ENCODE measurements around the gene C18orf54.
A peak's percentile ranks its signal among the peaks of the same experiment; 100 is the strongest.
"Not testable (repeated sequence)": the region's sequence is repeated elsewhere in the genome, so short reads cannot be mapped to it uniquely, and the experiment has no call there.

The C18orf54 gene

DNA sequence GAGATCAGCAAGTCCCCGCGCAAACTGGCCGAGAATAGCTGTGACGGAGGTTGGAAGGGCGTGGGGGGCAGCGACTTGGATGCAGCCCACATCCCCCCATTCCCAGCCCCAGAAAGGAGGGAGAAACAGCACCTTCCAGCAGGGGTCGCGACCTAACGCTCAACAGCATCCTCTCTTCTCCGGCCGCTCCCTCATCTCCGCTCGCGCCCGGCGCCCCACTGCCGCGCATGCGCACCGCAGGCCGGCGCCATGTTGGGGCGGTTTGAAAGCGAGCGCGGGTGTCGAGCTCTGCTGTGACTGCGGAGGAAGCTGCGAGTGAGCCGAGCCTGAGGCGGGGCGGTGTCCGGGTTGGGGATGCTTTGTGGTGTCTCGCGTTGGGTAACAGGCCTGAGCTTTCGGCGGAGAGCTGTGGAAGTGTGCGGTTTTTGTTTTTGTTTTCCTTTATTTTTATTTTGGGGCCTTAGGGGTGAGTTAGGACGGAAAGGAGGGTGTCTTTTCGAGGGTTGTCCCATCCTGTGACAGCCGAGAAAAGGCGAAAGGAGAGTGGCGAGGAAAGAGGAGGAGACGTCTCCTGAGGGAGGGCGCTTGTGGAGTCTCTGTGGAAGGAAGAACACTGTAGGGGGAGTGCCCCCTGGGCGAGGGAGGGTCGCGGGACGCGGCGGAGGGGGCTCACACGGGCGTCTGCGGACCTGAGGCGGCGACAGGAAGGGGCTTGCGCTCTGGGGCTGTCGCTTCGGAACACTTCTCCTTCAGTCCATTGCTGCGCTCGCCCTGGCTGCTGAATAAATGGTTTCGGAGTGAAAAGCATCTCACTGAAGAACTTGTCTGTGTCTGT lies at the start of gene C18orf54, which contains the start of gene STARD6:
Gene C18orf54 (plus strand): TSS at position 247 of the 835 bp plus-strand sequence. CDS start 2,667 bp downstream, outside the sequence.
Gene STARD6 (minus strand): TSS at position 199 of the 835 bp plus-strand sequence. CDS start 3,285 bp downstream, outside the sequence.
- peak; percentile 89 for DNase-seq

DNA sequence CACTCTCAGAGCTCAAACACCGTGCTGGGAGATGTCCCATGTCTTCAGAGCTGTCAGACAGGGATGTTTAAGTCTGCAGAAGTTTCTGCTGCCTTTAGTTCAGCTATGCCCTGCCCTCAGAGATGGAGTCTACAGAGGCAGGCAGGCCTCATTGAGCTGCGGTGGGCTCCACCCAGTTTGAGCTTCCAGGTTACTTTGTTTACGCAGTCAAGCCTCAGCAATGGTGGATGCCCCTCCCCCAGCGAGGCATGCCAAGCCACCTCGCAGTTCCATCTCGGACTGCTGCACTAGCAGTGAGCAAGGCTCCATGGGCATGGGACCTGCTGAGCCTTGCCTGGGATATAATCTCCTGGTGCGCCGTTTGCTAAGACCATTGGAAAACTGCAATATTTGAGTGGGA lies 48.1 kb upstream of the C18orf54 start:
- DNase-seq: not testable (repeated sequence)

GRCh38 chr18:54316071-54316820 lies 41.5 kb upstream of the C18orf54 start:
- no peak for DNase-seq

DNA sequence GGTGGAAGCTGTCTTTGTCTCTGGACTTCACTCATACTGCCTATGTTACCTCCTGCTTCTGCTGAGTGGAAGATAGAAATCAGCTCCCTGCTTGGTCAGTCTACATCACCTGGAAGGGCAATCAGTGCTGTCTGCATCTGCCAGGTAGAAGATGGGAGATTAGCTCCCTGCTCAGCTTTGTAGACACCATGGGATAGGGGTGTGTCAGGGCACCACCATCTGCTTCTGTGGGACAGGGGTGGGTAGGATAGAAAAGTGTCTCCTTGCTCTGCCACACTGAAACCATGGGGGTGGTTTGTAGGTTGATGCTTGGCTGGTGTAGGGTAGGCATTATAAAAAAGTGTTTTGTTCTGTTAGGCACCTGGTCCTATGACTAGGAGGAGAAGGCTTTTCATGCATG lies 34.1 kb upstream of the C18orf54 start:
- no peak for DNase-seq

- no peak for DNase-seq
Measured at GRCh38 chr18:54323970-54324369, 33.7 kb upstream of the C18orf54 start.

GRCh38 chr18:54327818-54328217 lies 29.9 kb upstream of the C18orf54 start:
- no peak for DNase-seq

- DNase-seq: no peak
Measured at GRCh38 chr18:54329787-54330186, 27.9 kb upstream of the C18orf54 start.

GRCh38 chr18:54330768-54331548 lies 26.7 kb upstream of the C18orf54 start:
- no peak for DNase-seq

DNA sequence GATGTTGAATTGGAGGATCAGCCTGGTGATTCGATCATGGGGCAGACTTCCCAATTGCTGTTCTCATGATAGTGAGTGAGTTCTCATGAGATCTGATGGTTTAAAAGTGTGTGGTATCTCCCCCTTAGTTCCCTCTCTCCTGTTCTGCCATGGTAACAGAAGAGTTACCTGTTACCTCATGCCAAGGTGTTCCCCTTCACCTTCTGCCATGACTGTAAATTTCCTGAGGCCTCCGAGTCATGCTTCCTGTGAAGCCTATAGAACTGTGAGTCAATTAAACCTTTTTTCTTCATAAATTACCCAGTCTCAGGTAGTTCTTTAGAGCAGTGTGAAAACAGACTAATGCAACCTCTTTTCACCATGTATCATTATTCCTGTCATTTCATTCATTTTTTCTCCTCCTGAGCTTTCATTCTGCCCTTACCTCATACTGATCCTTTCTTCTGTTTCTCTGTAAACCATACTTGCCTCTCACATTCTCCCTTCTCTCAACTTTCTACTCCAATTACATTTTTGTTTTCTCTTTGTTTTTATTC lies 22.0 kb upstream of the C18orf54 start:
- DNase-seq: peak; percentile 24

GRCh38 chr18:54338230-54338629 lies 19.5 kb upstream of the C18orf54 start:
- no peak for DNase-seq

DNA sequence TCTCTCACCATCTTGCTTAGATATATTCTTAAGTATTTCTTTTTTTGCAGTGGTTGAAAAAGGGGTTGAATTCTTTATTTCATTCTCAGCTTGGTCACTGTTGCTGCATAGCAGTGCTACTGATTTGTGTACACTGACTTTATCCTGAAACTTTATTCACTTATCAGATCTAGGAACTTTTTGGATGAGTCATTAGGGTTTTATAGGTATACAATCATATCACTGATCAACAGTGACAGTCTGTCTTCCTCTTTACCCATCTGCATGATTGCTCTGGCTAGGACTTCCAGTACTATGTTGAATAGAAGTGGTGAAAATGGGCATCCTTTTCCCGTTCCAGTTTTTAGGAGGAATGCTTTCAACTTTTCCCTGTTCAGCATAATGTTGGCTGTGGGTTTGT lies 6.5 kb upstream of the C18orf54 start:
- DNase-seq: no peak

GRCh38 chr18:54357082-54357659 lies 535 bp upstream of the C18orf54 start:
- no peak for DNase-seq

DNA sequence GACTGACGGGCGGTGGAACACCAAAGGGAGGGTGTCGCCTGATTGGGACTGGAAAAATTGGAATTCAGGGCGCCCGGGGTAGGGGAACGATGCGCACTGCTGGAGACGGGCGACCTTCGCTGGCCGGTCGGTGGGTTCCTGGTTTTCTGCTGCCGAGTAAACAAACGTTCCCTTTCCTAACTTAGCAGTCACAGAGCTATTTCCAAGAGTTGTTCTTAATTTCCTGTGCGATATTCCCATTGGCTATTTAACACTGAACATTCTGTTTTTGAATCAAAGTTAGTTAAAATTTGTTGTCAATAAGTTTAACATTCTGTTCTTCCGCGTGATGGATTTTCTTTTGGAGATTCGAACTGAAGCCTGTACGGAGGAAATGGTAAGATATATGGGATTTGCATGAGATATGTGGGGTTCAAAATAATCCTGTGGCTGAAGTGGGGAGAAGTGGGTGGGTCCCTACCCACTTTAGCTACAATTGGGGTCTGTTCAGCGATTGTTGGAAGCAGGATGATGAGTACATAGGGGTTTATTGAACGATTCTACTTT lies 862 bp downstream of the C18orf54 start:
- DNase-seq: no peak

DNA sequence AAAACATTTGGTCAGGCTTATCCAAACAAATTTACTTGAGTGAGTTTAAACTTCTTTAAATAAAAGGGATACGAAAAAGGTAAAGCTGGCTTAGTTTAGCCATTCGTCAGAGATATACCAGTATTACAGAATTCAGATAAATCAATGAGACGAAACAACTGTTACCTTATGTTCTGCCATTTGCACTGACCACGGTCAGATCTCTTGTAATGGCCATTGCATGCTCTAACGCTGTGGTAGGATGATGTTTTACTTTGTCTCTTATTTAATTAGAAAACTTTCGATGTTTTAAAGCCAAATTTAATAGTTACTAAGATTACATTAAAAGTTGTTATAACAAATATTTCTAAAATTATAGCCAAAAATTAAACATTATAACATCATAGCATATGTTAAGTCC lies 1.5 kb downstream of the C18orf54 start:
- DNase-seq: no peak

DNA sequence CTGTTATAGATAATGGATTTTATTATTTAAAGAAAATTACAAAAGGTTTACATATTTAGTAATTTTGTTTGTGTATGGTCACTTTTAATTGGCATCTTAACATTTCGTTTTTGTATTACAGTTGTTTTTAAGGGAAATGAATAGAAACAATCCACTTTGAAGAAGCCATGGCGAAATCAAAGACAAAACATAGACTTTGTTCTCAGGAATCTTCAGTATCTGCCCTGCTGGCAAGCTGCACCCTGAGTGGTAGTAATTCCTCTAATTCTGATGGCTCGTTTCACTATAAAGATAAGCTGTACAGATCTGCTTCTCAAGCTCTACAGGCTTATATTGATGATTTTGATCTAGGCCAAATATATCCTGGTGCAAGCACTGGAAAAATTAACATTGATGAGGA lies 2.7 kb downstream of the C18orf54 start:
- no peak for DNase-seq

- no peak for DNase-seq
Measured at GRCh38 chr18:54378057-54378456, 20.4 kb downstream of the C18orf54 start.

GRCh38 chr18:54381640-54382039 lies 23.9 kb downstream of the C18orf54 start:
- DNase-seq: no peak

DNA sequence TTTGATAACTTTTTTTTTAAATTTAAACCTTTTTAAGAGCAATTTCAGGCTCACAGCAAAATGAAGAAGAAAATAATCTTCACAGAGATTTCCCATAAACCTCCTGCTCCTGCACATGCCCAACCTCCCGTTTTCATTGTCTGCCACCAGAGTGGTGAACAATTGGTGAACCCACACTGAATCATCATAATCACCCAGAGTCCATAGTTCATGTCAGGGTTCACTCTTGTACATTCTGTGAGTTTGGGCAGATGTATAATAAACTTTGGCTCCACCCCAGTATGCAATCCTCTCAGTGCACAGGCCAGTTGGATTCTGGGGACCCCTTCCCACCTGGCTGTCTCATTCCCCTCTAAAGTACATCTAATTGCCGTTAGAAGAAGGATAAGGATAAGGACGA lies 24.4 kb downstream of the C18orf54 start:
- DNase-seq: no peak

DNA sequence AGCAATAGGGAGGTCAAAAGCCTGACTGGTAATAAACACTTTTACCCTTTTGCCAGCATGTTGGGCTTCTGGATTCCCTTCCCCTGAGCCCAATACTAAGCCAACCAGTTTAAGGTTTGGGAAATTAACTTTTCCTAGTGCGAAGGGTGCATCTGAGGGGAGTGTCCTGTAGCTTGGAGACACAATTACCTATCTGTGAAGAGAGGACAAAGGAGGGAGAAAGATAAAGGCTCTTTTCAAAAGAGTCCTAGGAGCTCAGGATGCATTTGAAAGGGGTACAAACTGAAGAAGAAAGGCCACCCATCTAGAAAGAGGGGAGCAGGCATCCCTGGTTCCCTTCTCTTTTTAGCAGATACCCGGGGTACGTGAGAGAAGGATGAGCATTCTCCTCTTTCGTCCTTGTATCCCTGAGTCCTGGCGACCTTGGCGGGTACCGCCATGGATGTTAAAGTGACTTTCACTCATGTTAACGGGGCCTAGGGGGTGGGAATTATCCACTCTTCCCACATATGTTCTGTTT lies 25.1 kb downstream of the C18orf54 start:
- DNase-seq: no peak

GRCh38 chr18:54386043-54386442 lies 28.3 kb downstream of the C18orf54 start:
- DNase-seq: no peak

GRCh38 chr18:54386800-54387495 lies 29.2 kb downstream of the C18orf54 start:
- DNase-seq: not testable (repeated sequence)

Data from stimulated activated CD4-positive, alpha-beta T cell treated with anti-CD3 and anti-CD28 coated beads, Interleukin-1b, Interleukin-23, amount 100 ng/mL, for 48 hours (primary cell).